ENCODE data around the gene PSMD1.
"Not testable (repeated sequence)": the region's sequence is repeated elsewhere in the genome, so short reads cannot be mapped to it uniquely, and the experiment has no call there.

PSMD1 gene

DNA sequence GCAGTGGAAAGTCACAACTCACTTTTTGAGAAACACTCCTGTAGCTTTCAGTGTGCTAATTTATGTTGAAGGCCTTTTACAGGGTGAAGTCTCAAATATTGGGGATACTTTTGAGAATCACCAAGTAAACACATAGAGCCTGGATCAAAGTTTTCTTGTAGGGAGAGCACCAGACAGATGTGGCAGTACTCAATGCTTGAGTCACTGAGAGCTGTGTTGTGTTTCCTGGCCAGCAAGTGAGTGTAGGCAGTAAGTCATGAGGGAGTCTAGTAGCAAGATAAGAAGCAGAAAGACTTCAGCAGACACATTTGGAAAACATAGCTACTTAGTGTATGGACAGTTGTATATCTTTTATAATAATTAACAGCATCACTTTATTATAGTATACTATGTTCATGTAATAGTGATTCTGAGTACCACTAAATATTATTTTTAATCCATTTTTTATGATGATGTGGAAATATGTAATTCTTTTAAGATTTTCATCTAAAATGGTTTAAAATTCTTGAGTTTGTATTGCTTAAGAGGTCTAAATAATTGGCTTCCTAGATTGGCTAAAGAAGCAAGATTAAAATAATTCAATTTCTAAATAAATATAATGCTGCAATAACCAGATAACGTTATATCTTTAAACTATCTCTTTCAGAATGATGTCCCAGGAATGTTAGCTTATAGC is 12.8 kb downstream of the PSMD1 start:
- TF ChIP-seq, protein P1, sequence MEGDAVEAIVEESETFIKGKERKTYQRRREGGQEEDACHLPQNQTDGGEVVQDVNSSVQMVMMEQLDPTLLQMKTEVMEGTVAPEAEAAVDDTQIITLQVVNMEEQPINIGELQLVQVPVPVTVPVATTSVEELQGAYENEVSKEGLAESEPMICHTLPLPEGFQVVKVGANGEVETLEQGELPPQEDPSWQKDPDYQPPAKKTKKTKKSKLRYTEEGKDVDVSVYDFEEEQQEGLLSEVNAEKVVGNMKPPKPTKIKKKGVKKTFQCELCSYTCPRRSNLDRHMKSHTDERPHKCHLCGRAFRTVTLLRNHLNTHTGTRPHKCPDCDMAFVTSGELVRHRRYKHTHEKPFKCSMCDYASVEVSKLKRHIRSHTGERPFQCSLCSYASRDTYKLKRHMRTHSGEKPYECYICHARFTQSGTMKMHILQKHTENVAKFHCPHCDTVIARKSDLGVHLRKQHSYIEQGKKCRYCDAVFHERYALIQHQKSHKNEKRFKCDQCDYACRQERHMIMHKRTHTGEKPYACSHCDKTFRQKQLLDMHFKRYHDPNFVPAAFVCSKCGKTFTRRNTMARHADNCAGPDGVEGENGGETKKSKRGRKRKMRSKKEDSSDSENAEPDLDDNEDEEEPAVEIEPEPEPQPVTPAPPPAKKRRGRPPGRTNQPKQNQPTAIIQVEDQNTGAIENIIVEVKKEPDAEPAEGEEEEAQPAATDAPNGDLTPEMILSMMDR (IDR thresholded peaks at IDR 0.05; ENCODE audit: control extremely low read depth, extremely low read depth, low read depth, missing control alignments): no peak
- DNase-seq (ENCODE audit: extremely low spot score): no peak
- ChIA-PET CTCF (interaction anchor here (1.0 to 2.5 kb wide), 7 partner anchors 11 to 220 kb away, joined by 3 to 11 read pairs (median 5); partner anchors contain the start of gene PSMD1), POLR2A (no interaction called here)

DNA sequence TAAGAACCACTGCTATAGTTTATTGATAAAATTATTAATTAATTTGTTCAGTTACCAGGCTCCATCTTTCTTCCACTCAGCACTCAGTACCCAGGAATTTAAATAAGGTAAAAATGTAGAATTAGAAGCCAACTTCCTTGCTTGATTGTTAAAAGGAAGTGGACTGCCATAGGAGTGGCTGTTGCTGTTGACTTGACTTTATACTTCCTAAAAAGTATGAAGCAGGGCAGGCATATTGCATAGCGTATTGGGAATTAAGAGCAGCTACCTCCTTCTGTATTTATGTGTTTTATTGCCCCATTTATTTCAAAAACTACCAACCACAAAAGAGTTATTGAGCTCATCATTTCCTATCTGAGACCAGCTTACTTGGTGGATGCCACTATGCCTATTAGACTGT is 27.9 kb downstream of the PSMD1 start:
- no peak for DNase-seq (ENCODE audit: extremely low spot score)
- TF ChIP-seq, protein P1 (IDR thresholded peaks at IDR 0.05; ENCODE audit: control extremely low read depth, extremely low read depth, low read depth, missing control alignments): no peak
- ChIA-PET POLR2A (no interaction called here), CTCF (interaction anchor here (0.6 to 2.8 kb wide), 5 partner anchors 11 to 213 kb away, joined by 3 to 13 read pairs (median 5); no protein-coding TSS in a partner anchor)

DNA sequence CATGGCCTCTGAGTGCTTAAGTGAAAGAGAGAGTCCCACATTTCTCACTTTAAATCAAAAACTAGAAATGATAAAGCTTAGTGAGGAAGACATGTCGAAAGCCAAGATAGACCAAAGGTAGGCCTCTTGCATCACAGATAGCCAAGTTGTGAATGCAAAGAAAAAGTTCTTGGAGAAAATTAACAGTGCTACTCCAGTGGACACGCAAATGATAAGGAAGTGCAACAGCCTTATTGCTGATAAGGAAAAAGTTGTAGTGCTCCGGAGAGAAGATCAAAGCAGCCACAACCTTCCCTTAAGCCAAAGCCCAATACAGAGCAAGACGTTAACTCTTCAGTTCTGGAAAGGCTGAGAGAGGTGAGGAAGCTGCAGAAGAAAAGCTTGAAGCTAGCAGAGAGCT is 32.1 kb downstream of the PSMD1 start:
- ChIA-PET POLR2A (no interaction called here), CTCF (interaction anchor here (0.7 to 3.5 kb wide), 7 partner anchors 15 to 469 kb away, joined by 3 to 17 read pairs (median 3); no protein-coding TSS in a partner anchor)

DNA sequence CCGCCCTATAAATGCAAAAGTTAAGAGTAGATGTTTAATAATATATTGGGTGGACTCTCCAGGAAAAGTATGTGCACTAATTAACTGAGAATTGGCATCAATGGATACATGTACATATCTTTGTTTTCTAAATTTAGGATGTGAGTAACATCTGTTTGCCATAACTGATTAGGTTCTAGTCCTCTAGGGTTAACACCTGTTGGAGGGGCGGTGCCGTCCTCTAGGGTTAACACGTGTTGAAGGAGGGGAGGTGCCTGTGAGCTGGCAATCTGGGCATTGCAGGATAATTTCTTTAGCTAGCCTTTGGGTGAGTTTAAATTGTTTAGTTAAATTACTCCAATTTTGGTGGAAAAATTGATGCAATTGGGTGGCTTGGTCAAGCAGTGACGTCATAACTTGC is 37.3 kb downstream of the PSMD1 start:
- ChIA-PET CTCF (interaction anchor here (0.7 to 3.2 kb wide), 4 partner anchors 10 to 319 kb away, joined by 3 to 17 read pairs (median 4); no protein-coding TSS in a partner anchor), POLR2A (no interaction called here)
- DNase-seq (ENCODE audit: extremely low spot score): no peak
- TF ChIP-seq, protein P1 (IDR thresholded peaks at IDR 0.05; ENCODE audit: control extremely low read depth, extremely low read depth, low read depth, missing control alignments): no peak

More for the DNA sequence above, 32.1 kb downstream of the PSMD1 start:
- no peak for DNase-seq (ENCODE audit: extremely low spot score)
- TF ChIP-seq, protein P1 (IDR thresholded peaks at IDR 0.05; ENCODE audit: control extremely low read depth, extremely low read depth, low read depth, missing control alignments): no peak

DNA sequence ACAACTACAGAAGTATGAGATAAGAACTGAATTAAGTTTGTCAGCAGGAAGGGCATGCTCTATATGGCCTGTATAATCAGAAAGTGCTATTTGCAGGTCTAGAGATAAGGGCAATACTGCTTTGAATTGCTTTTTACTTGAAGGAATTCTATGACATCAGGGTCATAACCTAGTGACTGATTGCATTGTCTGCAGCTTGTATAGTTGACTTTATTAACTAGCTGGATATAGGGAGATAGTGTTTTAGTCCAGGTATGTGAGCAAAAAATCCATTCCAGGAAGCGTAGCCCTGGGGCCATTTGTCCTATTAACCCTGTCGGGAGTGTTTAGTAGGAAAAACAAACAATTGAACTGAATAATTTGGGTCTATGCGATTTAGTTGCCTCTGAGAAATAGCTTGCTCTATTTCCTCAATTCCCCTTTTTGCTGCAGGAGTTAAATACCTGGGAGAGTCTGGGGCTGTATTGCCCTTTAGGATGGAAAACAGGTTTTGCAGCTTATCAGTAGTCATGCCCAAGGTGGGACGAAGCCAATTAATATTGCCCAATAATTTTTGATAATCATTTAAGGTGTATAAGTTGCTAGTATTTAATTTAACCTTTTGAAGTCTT is 38.2 kb downstream of the PSMD1 start:
- ChIA-PET CTCF (interaction anchor here (0.7 to 3.2 kb wide), 9 partner anchors 9 to 358 kb away, joined by 3 to 17 read pairs (median 4); no protein-coding TSS in a partner anchor), POLR2A (no interaction called here)
- TF ChIP-seq, protein P1 (IDR thresholded peaks at IDR 0.05; ENCODE audit: control extremely low read depth, extremely low read depth, low read depth, missing control alignments): no peak
- DNase-seq (ENCODE audit: extremely low spot score): no peak

DNA sequence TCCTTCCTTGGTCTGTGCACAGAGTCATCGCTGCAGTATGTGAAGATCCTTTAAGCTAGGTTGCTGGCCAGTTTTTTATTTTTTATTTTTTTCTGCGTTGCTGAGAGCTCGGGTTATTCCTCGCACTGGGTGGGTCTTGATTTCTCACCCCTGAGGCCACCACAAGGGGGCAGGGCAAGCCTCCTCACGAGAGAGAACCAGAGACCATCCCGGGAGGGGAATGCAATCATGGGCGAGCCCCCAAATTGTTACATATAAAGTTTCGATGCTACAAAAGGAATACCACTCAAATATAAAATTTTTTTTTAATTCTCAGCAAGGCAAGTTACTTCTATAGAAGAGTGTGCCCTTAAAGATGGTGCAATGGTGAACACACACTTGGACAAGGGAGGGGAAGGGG is 43.3 kb downstream of the PSMD1 start:
- ChIA-PET CTCF (interaction anchor here (6.3 kb wide), 1 partner anchor 310 kb away, joined by 148 read pairs; no protein-coding TSS in a partner anchor), POLR2A (no interaction called here)
- no peak for DNase-seq (ENCODE audit: extremely low spot score)
- TF ChIP-seq, protein P1 (IDR thresholded peaks at IDR 0.05; ENCODE audit: control extremely low read depth, extremely low read depth, low read depth, missing control alignments): no peak

DNA sequence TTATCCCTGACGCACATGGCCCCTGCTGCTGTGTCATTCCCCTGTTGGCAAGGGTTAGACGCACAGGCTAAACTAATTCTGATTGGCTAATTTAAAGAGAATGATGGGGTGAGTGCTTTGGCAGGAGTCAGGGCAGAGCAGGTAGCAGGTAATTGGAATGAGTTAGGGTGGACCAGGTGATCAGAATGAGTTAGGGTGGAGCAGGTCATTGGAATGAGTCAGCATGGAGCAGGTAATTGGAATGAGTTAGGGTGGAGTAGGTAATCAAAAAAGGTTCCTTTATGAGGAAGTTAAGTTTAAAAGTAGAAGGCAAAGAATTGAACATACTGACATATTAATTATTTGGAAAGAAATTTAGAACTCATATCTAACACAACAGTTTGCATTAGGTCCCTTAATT is 43.7 kb downstream of the PSMD1 start:
- POLR2A ChIA-PET: not testable (repeated sequence)
- CTCF ChIA-PET: interaction anchor here (6.3 kb wide), 1 partner anchor 309 kb away, joined by 148 read pairs; no protein-coding TSS in a partner anchor

More for the DNA sequence above, 43.7 kb downstream of the PSMD1 start:
- DNase-seq (ENCODE audit: extremely low spot score): not testable (repeated sequence)

Measured in GM10248 (cell line).